Naive thymus-derived CD4-positive, alpha-beta T cell (primary cell): ENCODE measurements around the gene F7. TPM values are rescaled to one million over a fixed set of nuclear protein-coding genes. Genes with fewer than 3 reads are reported as not detected.

ENCODE experiments used
- ATAC-seq: fragments of 150-1000 bp; cut with Tn5 transposase; 2 replicates; pipeline ENCODE4 v1.10.0; 2021; ENCODE audit warnings: mild to moderate bottlenecking, moderate library complexity
- CTCF ChIA-PET: fragments of 350-600 bp; sonication (Branson Sonifier 250); formaldehyde crosslinking; loops from one replicate; lab custom pipeline; 2021; ENCODE audit warnings: antibody characterized with exemption; lab: Charles Lee
- POLR2A ChIA-PET: fragments of 350-600 bp; sonication (Branson Sonifier 250); formaldehyde crosslinking; loops from one replicate; lab custom pipeline; 2021; ENCODE audit warnings: antibody characterized with exemption, inconsistent platforms; lab: Charles Lee
- DNase-seq, 9 donors: peaks; one replicate each; pipeline versions ENCODE4 v3.0.0 to v3.0.0-alpha.2; 2020 to 2022; ENCODE audit warnings: mixed read lengths in 1 of 9
- H3K27ac ChIP-seq: one replicate; pipeline ENCODE4 v1.7.0; 2013; ENCODE audit warnings: mild to moderate bottlenecking, low read depth, low read length, moderate library complexity
- H3K27me3 ChIP-seq, 2 donors: one replicate each; pipeline ENCODE4 v1.7.0; 2013; ENCODE audit warnings: low read length in 2 of 2, mild to moderate bottlenecking in 2 of 2, moderate library complexity in 2 of 2; ENCODE audit not compliant: control insufficient read depth in 2 of 2, insufficient read depth in 2 of 2
- H3K36me3 ChIP-seq, 3 experiments: 1 replicate in 2 of 3; 2 replicates in 1 of 3; pipeline ENCODE4 v1.7.0; 2013; ENCODE audit warnings: low read length in 3 of 3, mild to moderate bottlenecking in 3 of 3, moderate library complexity in 1 of 3; ENCODE audit not compliant: insufficient read depth in 3 of 3, control insufficient read depth in 2 of 3
- H3K4me1 ChIP-seq, 2 donors: one replicate each; pipeline ENCODE4 v1.7.0; 2013; ENCODE audit warnings: low read length in 2 of 2, mild to moderate bottlenecking in 2 of 2, moderate library complexity in 1 of 2; ENCODE audit not compliant: control insufficient read depth in 2 of 2, insufficient read depth in 2 of 2
- H3K4me3 ChIP-seq: 2 replicates; pipeline ENCODE4 v1.7.0; 2013; ENCODE audit warnings: mild to moderate bottlenecking, low read length
- H3K9me3 ChIP-seq, 3 experiments: 1 replicate in 2 of 3; 2 replicates in 1 of 3; pipeline ENCODE4 v1.7.0; 2013; ENCODE audit warnings: low read length in 3 of 3; ENCODE audit not compliant: control insufficient read depth in 2 of 3
- H3K27ac Mint-ChIP-seq, 9 donors: one replicate each; pipeline ENCODE4 v1.8.0; 2020 to 2022; ENCODE audit warnings: mixed read lengths in 9 of 9, mild to moderate bottlenecking in 8 of 9, moderate library complexity in 5 of 9, inconsistent platforms in 2 of 9
- H3K27me3 Mint-ChIP-seq, 5 donors: one replicate each; pipeline ENCODE4 v1.8.0; 2021 to 2022; ENCODE audit warnings: mixed read lengths in 5 of 5, mild to moderate bottlenecking in 1 of 5
- H3K36me3 Mint-ChIP-seq, 5 donors: one replicate each; pipeline ENCODE4 v1.8.0; 2020 to 2022; ENCODE audit warnings: mixed read lengths in 5 of 5, mild to moderate bottlenecking in 3 of 5, inconsistent platforms in 1 of 5
- H3K4me1 Mint-ChIP-seq, 7 donors: one replicate each; pipeline ENCODE4 v1.8.0; 2020 to 2022; ENCODE audit warnings: mixed read lengths in 7 of 7, mild to moderate bottlenecking in 3 of 7, inconsistent platforms in 1 of 7
- H3K4me3 Mint-ChIP-seq, 10 donors: one replicate each; pipeline ENCODE4 v1.8.0; 2020 to 2022; ENCODE audit warnings: mild to moderate bottlenecking in 10 of 10, mixed read lengths in 10 of 10, moderate library complexity in 6 of 10, inconsistent platforms in 2 of 10
- H3K9me3 Mint-ChIP-seq, 11 donors: one replicate each; pipeline ENCODE4 v1.8.0; 2020 to 2022; ENCODE audit warnings: mixed read lengths in 11 of 11, mild to moderate bottlenecking in 4 of 11, inconsistent platforms in 1 of 11, moderate library complexity in 1 of 11
- intact Hi-C, 2 donors: fragments of 100-400 bp; cut with micrococcal nuclease; formaldehyde crosslinking; loops; one replicate each; pipeline ENCODE4 v1.15.1; 2023
- polyA plus RNA-seq, 2 donors: library from polyadenylated mRNA; unstranded; fragments of 300-500 nt; fragmentation: Illumina TruSeq; gene quantifications; one replicate each; pipeline ENCODE4 v1.2.3, GENCODE V29; 2021
- total RNA-seq, 6 experiments: library from RNA in 5 of 6; stranded (reverse) in 5 of 6; gene quantifications; 1 replicate in 5 of 6; 2 replicates in 1 of 6; pipeline ENCODE4 v1.2.3 and lab custom pipeline; 2021 to 2026

Gene F7
- total and polyA plus RNA-seq, 7 experiments from 2014 or later = 0.40 TPM; not detected in 6

GRCh38 chr13:113060557-113061270, 44.9 kb upstream of the F7 start:
- H3K27me3 ChIP-seq = no peaks in the 10 kb centered on the region
- intact Hi-C loops = no loop called here
- H3K4me3 ChIP-seq = no peak overlapping the region
- ATAC-seq (no peak), DNase-seq (no peak)
- Mint-ChIP-seq H3K27me3 (no peaks in the 10 kb centered on the region), H3K9me3 (no peaks in the 10 kb centered on the region), H3K27ac (no peak overlapping the region), H3K4me1 (no peaks in the 10 kb centered on the region), H3K4me3 (no peak overlapping the region), H3K36me3 (peaks cover 0 to 16% (median 0%) of the 10 kb centered on the region in 5 donors)
- CTCF ChIA-PET = no interaction called here
- POLR2A ChIA-PET = no interaction called here
- no peaks in the 10 kb centered on the region for H3K4me1 ChIP-seq
- H3K36me3 ChIP-seq = peaks cover 0 to 21% (median 0%) of the 10 kb centered on the region in 3 experiments
- no peaks in the 10 kb centered on the region for H3K9me3 ChIP-seq
- H3K27ac ChIP-seq = no peak overlapping the region

- ChIA-PET POLR2A (no interaction called here), CTCF (no interaction called here)
- Mint-ChIP-seq H3K36me3 (peaks cover 0 to 16% (median 0%) of the 10 kb centered on the region in 5 donors), H3K27ac (no peak overlapping the region), H3K9me3 (no peaks in the 10 kb centered on the region), H3K4me3 (no peak overlapping the region), H3K4me1 (no peaks in the 10 kb centered on the region), H3K27me3 (no peaks in the 10 kb centered on the region)
- DNase-seq (no peak), ATAC-seq (no peak)
- Histone ChIP-seq H3K9me3 (no peaks in the 10 kb centered on the region), H3K27me3 (no peaks in the 10 kb centered on the region), H3K4me3 (no peak overlapping the region), H3K27ac (no peak overlapping the region), H3K4me1 (no peaks in the 10 kb centered on the region), H3K36me3 (peaks cover 0 to 25% (median 0%) of the 10 kb centered on the region in 3 experiments)
- intact Hi-C loops = no loop called here
Measured at GRCh38 chr13:113061271-113061625, 44.3 kb upstream of the F7 start.

GRCh38 chr13:113061796-113062425, 43.7 kb upstream of the F7 start:
- peaks cover 0 to 17% (median 0%) of the 10 kb centered on the region in 5 donors for H3K36me3 Mint-ChIP-seq
- Histone ChIP-seq H3K36me3 (peaks cover 0 to 26% (median 0%) of the 10 kb centered on the region in 3 experiments), H3K27ac (no peak overlapping the region), H3K27me3 (no peaks in the 10 kb centered on the region), H3K9me3 (no peaks in the 10 kb centered on the region), H3K4me1 (no peaks in the 10 kb centered on the region), H3K4me3 (no peak overlapping the region)
- ChIA-PET CTCF (no interaction called here), POLR2A (no interaction called here)
- DNase-seq = no peak
- H3K4me3 Mint-ChIP-seq = no peak overlapping the region
- intact Hi-C loops = no loop called here
- no peak overlapping the region for H3K27ac Mint-ChIP-seq
- H3K4me1 Mint-ChIP-seq = peaks cover 0 to under 1% (median 0%) of the 10 kb centered on the region in 7 donors
- no peaks in the 10 kb centered on the region for H3K27me3 Mint-ChIP-seq
- no peak for ATAC-seq
- H3K9me3 Mint-ChIP-seq = no peaks in the 10 kb centered on the region

- ChIA-PET POLR2A (no interaction called here), CTCF (no interaction called here)
- peaks cover 0 to 19% (median 0%) of the 10 kb centered on the region in 5 donors for H3K36me3 Mint-ChIP-seq
- no peaks in the 10 kb centered on the region for H3K9me3 Mint-ChIP-seq
- intact Hi-C loops = no loop called here
- no peak overlapping the region for H3K4me3 Mint-ChIP-seq
- ATAC-seq (no peak), DNase-seq (no peak)
- Histone ChIP-seq H3K9me3 (no peaks in the 10 kb centered on the region), H3K4me3 (no peak overlapping the region), H3K27ac (no peak overlapping the region), H3K4me1 (no peaks in the 10 kb centered on the region), H3K36me3 (peaks cover 0 to 26% (median 0%) of the 10 kb centered on the region in 3 experiments), H3K27me3 (no peaks in the 10 kb centered on the region)
- H3K4me1 Mint-ChIP-seq = peaks cover 0 to 3% (median 0%) of the 10 kb centered on the region in 7 donors
- no peaks in the 10 kb centered on the region for H3K27me3 Mint-ChIP-seq
- H3K27ac Mint-ChIP-seq = peak overlapping the region in 1 of 9 donors; percentile 33
Measured at GRCh38 chr13:113062691-113063090, 42.9 kb upstream of the F7 start.

- H3K36me3 Mint-ChIP-seq = peaks cover 0 to 19% (median 0%) of the 10 kb centered on the region in 5 donors
- ATAC-seq (peak; percentile 17), DNase-seq (no peak)
- no peaks in the 10 kb centered on the region for H3K27me3 Mint-ChIP-seq
- H3K4me3 Mint-ChIP-seq = no peak overlapping the region
- no peaks in the 10 kb centered on the region for H3K9me3 Mint-ChIP-seq
- peaks cover 0 to 3% (median 0%) of the 10 kb centered on the region in 7 donors for H3K4me1 Mint-ChIP-seq
- no peak overlapping the region for H3K27ac Mint-ChIP-seq
- Histone ChIP-seq H3K4me1 (no peaks in the 10 kb centered on the region), H3K27me3 (no peaks in the 10 kb centered on the region), H3K36me3 (peaks cover 0 to 26% (median 0%) of the 10 kb centered on the region in 3 experiments), H3K4me3 (no peak overlapping the region), H3K9me3 (no peaks in the 10 kb centered on the region), H3K27ac (no peak overlapping the region)
- ChIA-PET CTCF (no interaction called here), POLR2A (interaction anchor here (0.6 kb wide), 1 partner anchor 242 kb away, joined by 3 read pairs; no protein-coding TSS in a partner anchor)
- intact Hi-C loops = no loop called here
Measured at GRCh38 chr13:113063091-113063491, 42.5 kb upstream of the F7 start.

- no peaks in the 10 kb centered on the region for H3K4me1 ChIP-seq
- DNase-seq (no peak), ATAC-seq (no peak)
Measured at GRCh38 chr13:113064000-113064533, 41.5 kb upstream of the F7 start.

More at GRCh38 chr13:113064000-113064533, 41.5 kb upstream of the F7 start:
- Mint-ChIP-seq H3K4me3 (no peak overlapping the region), H3K9me3 (no peaks in the 10 kb centered on the region), H3K36me3 (peaks cover 0 to 19% (median 0%) of the 10 kb centered on the region in 5 donors), H3K27ac (no peak overlapping the region), H3K27me3 (no peaks in the 10 kb centered on the region), H3K4me1 (peaks cover 0 to 3% (median 0%) of the 10 kb centered on the region in 7 donors)
- Histone ChIP-seq H3K9me3 (no peaks in the 10 kb centered on the region), H3K27ac (no peak overlapping the region), H3K36me3 (peaks cover 0 to 26% (median 0%) of the 10 kb centered on the region in 3 experiments), H3K4me3 (no peak overlapping the region), H3K27me3 (no peaks in the 10 kb centered on the region)
- intact Hi-C loops = no loop called here
- ChIA-PET POLR2A (no interaction called here), CTCF (no interaction called here)
